H1 (cell line): Measurements from ENCODE around the gene PARP1. TPM values are rescaled to one million over a fixed set of nuclear protein-coding genes. Genes with fewer than 3 reads are reported as not detected.

ENCODE experiments used
- CTCF ChIA-PET: fragments of 300-600 bp; sonication (Branson Sonifier 250); formaldehyde crosslinking; loops from one replicate; lab custom pipeline; 2021; ENCODE audit not compliant: partially characterized antibody; lab: Charles Lee
- POLR2A ChIA-PET: fragments of 300-600 bp; sonication (Branson Sonifier 250); formaldehyde crosslinking; loops from one replicate; lab custom pipeline; 2021; ENCODE audit warnings: inconsistent platforms; ENCODE audit not compliant: partially characterized antibody; lab: Charles Lee
- DNase-seq, 2 experiments: peaks; one replicate each; pipeline versions ENCODE4 v3.0.0 to v3.0.0-alpha.2; 2010 to 2022; ENCODE audit warnings: low spot score in 2 of 2, low read depth in 1 of 2, mixed read lengths in 1 of 2
- FAIRE-seq: peaks from 2 replicates; lab custom pipeline; 2011; peaks lifted over from hg19 to GRCh38; lab: Jason Lieb, UNC
- H2AFZ ChIP-seq: 2 replicates; pipeline ENCODE4 v1.8.1; 2012; ENCODE audit warnings: low read length, inconsistent platforms
- H2AK5ac ChIP-seq: 2 replicates; pipeline ENCODE4 v1.6.1; 2013; ENCODE audit warnings: low read depth, low read length
- H2BK120ac ChIP-seq: replicated peaks from 2 replicates; pipeline ENCODE3; 2013; ENCODE audit warnings: low read depth, low read length, inconsistent platforms
- H2BK12ac ChIP-seq: 2 replicates; pipeline ENCODE4 v1.6.1; 2013; ENCODE audit warnings: low read depth, low read length
- H2BK15ac ChIP-seq: 2 replicates; pipeline ENCODE4 v1.6.1; 2013; ENCODE audit warnings: low read length
- H2BK20ac ChIP-seq: 2 replicates; pipeline ENCODE4 v1.6.1; 2013; ENCODE audit warnings: low read length
- H2BK5ac ChIP-seq: 2 replicates; pipeline ENCODE4 v1.6.1; 2013; ENCODE audit warnings: low read depth, low read length
- H3K14ac ChIP-seq: 2 replicates; pipeline ENCODE4 v1.6.1; 2013; ENCODE audit warnings: inconsistent platforms; ENCODE audit not compliant: insufficient read length
- H3K18ac ChIP-seq: 2 replicates; pipeline ENCODE4 v1.6.1; 2013; ENCODE audit warnings: low read length; ENCODE audit errors: extremely low read depth
- H3K23ac ChIP-seq: 2 replicates; pipeline ENCODE4 v1.6.1; 2013; ENCODE audit warnings: inconsistent platforms; ENCODE audit not compliant: insufficient read length
- H3K23me2 ChIP-seq: 2 replicates; pipeline ENCODE4 v1.6.1; 2013; ENCODE audit warnings: low read depth, low read length
- H3K27ac ChIP-seq: 2 replicates; pipeline ENCODE4 v1.6.1; 2011; ENCODE audit warnings: low read depth, low read length, inconsistent platforms
- H3K27me3 ChIP-seq, 4 experiments: replicated peaks in 1 of 4; 1 replicate in 1 of 4; 2 replicates in 3 of 4; pipeline versions ENCODE4 v1.6.1 to v1.8.1; 2011 to 2013; ENCODE audit warnings: low read length in 3 of 4, mild to moderate bottlenecking in 3 of 4, inconsistent platforms in 2 of 4, mixed read lengths in 2 of 4, moderate library complexity in 1 of 4; ENCODE audit not compliant: control insufficient read depth in 3 of 4, insufficient read depth in 3 of 4; ENCODE audit errors: extremely low read depth in 1 of 4
- H3K36me3 ChIP-seq, 4 experiments: 2 replicates each; pipeline versions ENCODE4 v1.6.1 to v1.8.1; 2011 to 2013; ENCODE audit warnings: mild to moderate bottlenecking in 4 of 4, low read length in 3 of 4, moderate library complexity in 2 of 4, control low read depth in 1 of 4, inconsistent platforms in 1 of 4; ENCODE audit not compliant: insufficient read depth in 4 of 4, control insufficient read depth in 2 of 4
- H3K4ac ChIP-seq: replicated peaks from 2 replicates; pipeline ENCODE3; 2013; ENCODE audit warnings: low read length, low read depth, mixed read lengths, inconsistent platforms; ENCODE audit not compliant: insufficient read length
- H3K4me1 ChIP-seq, 4 experiments: replicated peaks in 1 of 4; 1 replicate in 1 of 4; 2 replicates in 3 of 4; pipeline versions ENCODE4 v1.6.1 to v1.8.1; 2011 to 2013; ENCODE audit warnings: low read length in 3 of 4, inconsistent platforms in 2 of 4, mixed read lengths in 1 of 4; ENCODE audit not compliant: insufficient read depth in 4 of 4, control insufficient read depth in 3 of 4
- H3K4me2 ChIP-seq, 2 experiments: 2 replicates each; pipeline versions ENCODE4 v1.6.1 to v1.8.1; 2011 to 2013; ENCODE audit warnings: low read depth in 2 of 2, low read length in 2 of 2, control low read depth in 1 of 2, inconsistent platforms in 1 of 2, mild to moderate bottlenecking in 1 of 2; ENCODE audit not compliant: insufficient read depth in 1 of 2
- H3K4me3 ChIP-seq, 4 experiments: fragments of 200-600, 300-600 bp in 1 of 4; sonication (generic), shearing (Covaris generic), sonication (Bioruptor Twin) in 1 of 4; 2 replicates each; pipeline versions ENCODE4 v1.5.1 to v1.8.1; 2011 to 2016; ENCODE audit warnings: low read length in 4 of 4, low read depth in 3 of 4, control low read depth in 2 of 4, inconsistent platforms in 2 of 4, mild to moderate bottlenecking in 2 of 4, mixed read lengths in 1 of 4, moderate library complexity in 1 of 4; ENCODE audit not compliant: insufficient read depth in 2 of 4; ENCODE audit errors: extremely low read depth in 1 of 4
- H3K56ac ChIP-seq: replicated peaks from 2 replicates; pipeline ENCODE3; 2013; ENCODE audit warnings: low read depth, mild to moderate bottlenecking, mixed read lengths, low read length, inconsistent platforms; ENCODE audit not compliant: insufficient read length
- H3K79me1 ChIP-seq: 2 replicates; pipeline ENCODE4 v1.6.1; 2013; ENCODE audit warnings: low read depth, low read length, control low read depth
- H3K79me2 ChIP-seq, 2 experiments: 2 replicates each; pipeline versions ENCODE4 v1.6.1 to v1.8.1; 2012 to 2013; ENCODE audit warnings: low read length in 2 of 2, mild to moderate bottlenecking in 2 of 2, inconsistent platforms in 1 of 2; ENCODE audit not compliant: insufficient read depth in 2 of 2, control insufficient read depth in 1 of 2
- H3K9ac ChIP-seq, 4 experiments: replicated peaks in 1 of 4; 1 replicate in 1 of 4; 2 replicates in 3 of 4; pipeline versions ENCODE4 v1.6.1 to v1.8.1; 2011 to 2013; ENCODE audit warnings: low read depth in 3 of 4, low read length in 3 of 4, control low read depth in 2 of 4, mild to moderate bottlenecking in 2 of 4, moderate library complexity in 2 of 4, inconsistent platforms in 1 of 4; ENCODE audit errors: extremely low read depth in 1 of 4
- H3K9me3 ChIP-seq, 2 experiments: 2 replicates each; pipeline versions ENCODE4 v1.6.1 to v1.8.1; 2012 to 2013; ENCODE audit warnings: mild to moderate bottlenecking in 2 of 2, moderate library complexity in 2 of 2, control low read depth in 1 of 2, inconsistent platforms in 1 of 2, low read depth in 1 of 2, low read length in 1 of 2, mixed read lengths in 1 of 2; ENCODE audit not compliant: insufficient read depth in 2 of 2
- H4K20me1 ChIP-seq, 2 experiments: replicated peaks in 1 of 2; 2 replicates each; pipeline versions ENCODE3 to v1.8.1; 2011 to 2013; ENCODE audit warnings: inconsistent platforms in 2 of 2, low read length in 2 of 2, mild to moderate bottlenecking in 1 of 2; ENCODE audit not compliant: insufficient read depth in 2 of 2, control insufficient read depth in 1 of 2
- H4K5ac ChIP-seq: 2 replicates; pipeline ENCODE4 v1.6.1; 2013; ENCODE audit warnings: low read length, low read depth, mixed read lengths, inconsistent platforms; ENCODE audit not compliant: insufficient read length
- H4K8ac ChIP-seq: 2 replicates; pipeline ENCODE4 v1.8.0; 2013; ENCODE audit warnings: mild to moderate bottlenecking, moderate library complexity, low read length, inconsistent platforms; ENCODE audit not compliant: insufficient read depth; ENCODE audit errors: extremely low read depth
- H4K91ac ChIP-seq: replicated peaks from 2 replicates; pipeline ENCODE3; 2013; ENCODE audit warnings: low read length, mixed read lengths, inconsistent platforms; ENCODE audit not compliant: insufficient read length
- PHF8 ChIP-seq: fragments of 200-600 bp; sonication (generic); conservative IDR thresholded peaks from 2 replicates; pipeline ENCODE4 v1.7.1; 2012; ENCODE audit warnings: low read depth, mild to moderate bottlenecking, inconsistent platforms, low read length, moderate library complexity
- RAD21 ChIP-seq, 2 experiments: IDR thresholded peaks in 1 of 2; conservative IDR thresholded peaks in 1 of 2; 2 replicates each; pipeline ENCODE4 v1.6.1; 2011; ENCODE audit warnings: low read depth in 2 of 2, low read length in 2 of 2, improper control_type of control experiment in 1 of 2, inconsistent platforms in 1 of 2, mild to moderate bottlenecking in 1 of 2, moderate library complexity in 1 of 2
- RFX5 ChIP-seq: IDR thresholded peaks from 2 replicates; pipeline ENCODE4 v1.6.1; 2011; ENCODE audit warnings: low read depth, low read length, improper control_type of control experiment, borderline replicate concordance
- WGBS, 2 experiments: shearing (Covaris generic) in 1 of 2; methylation state at CpG; one replicate each; pipeline versions ENCODE4 v1.1.6 to v1.1.7; 2013 to 2015; ENCODE audit warnings: low lambda C conversion rate in 2 of 2, mixed read lengths in 2 of 2, inconsistent platforms in 1 of 2, low coverage in 1 of 2, missing lambda C conversion rate in 1 of 2; ENCODE audit not compliant: insufficient replicate concordance in 2 of 2, insufficient coverage in 1 of 2, insufficient read length in 1 of 2; ENCODE audit errors: extremely low coverage in 1 of 2, missing lambda C conversion rate in 1 of 2; 5-methylcytosine and 5-hydroxymethylcytosine counted together
- polyA plus RNA-seq, 7 experiments: library from polyadenylated mRNA; depleted of rRNA in 3 of 7; stranded (reverse) in 5 of 7; unstranded in 2 of 7; fragments of >200 nt in 5 of 7; fragments of 200-250 nt in 2 of 7; gene quantifications; 1 replicate in 5 of 7; 2 replicates in 1 of 7; 4 replicates in 1 of 7; pipeline versions ENCODE4 v1.2.1 to v1.2.3, GENCODE V29; 2011 to 2013; ENCODE audit warnings: missing spikeins in 2 of 7, mixed read lengths in 2 of 7
- total RNA-seq: library from RNA; stranded (reverse); fragmentation: NEBNext Ultra II Directional; extraction: Animal tissue kit (Norgen Biotek cat#: 25700); gene quantifications from 2 replicates; pipeline ENCODE4 v1.2.1, GENCODE V29; 2021

Gene PARP1
- total and polyA plus RNA-seq, 2 of the 8 experiments (the other 6 are each of a cell fraction or from before 2014, with no cell fraction given) = 416 to 441 TPM

- no peak overlapping the region for H4K8ac ChIP-seq
- no peak overlapping the region for H3K14ac ChIP-seq
- peaks cover 0 to 5% (median 0%) of the 10 kb centered on the region in 4 experiments; a peak in 1 of 7 replicates for H3K27me3 ChIP-seq
- DNase-seq (no peak), FAIRE-seq (no peak)
- H3K23ac ChIP-seq = no peak overlapping the region
- no peak overlapping the region for H4K91ac ChIP-seq
- WGBS, 2 experiments = 76% methylated on average over 13 of the region's 13 CpGs; no CpG with 5 or more reads in 1 of the 2 experiments
- no peak overlapping the region for H3K27ac ChIP-seq
- H3K4me2 ChIP-seq = no peak overlapping the region
- CTCF ChIA-PET = interaction anchor here (0.8 to 1.5 kb wide), 6 partner anchors 10 to 175 kb away, joined by 3 to 5 read pairs (median 3); no protein-coding TSS in a partner anchor
- H3K79me2 ChIP-seq = no peaks in the 10 kb centered on the region
- no peaks in the 10 kb centered on the region for H3K9me3 ChIP-seq
- no peak overlapping the region for H3K18ac ChIP-seq
- no peak overlapping the region for H2BK5ac ChIP-seq
- no peak overlapping the region for H4K5ac ChIP-seq
- H2BK15ac ChIP-seq = no peak overlapping the region
- H3K56ac ChIP-seq = no peak overlapping the region
- H2BK120ac ChIP-seq = no peak overlapping the region
- no peaks in the 10 kb centered on the region for H4K20me1 ChIP-seq
- peaks cover 0 to 9% (median 4%) of the 10 kb centered on the region in 4 experiments; a peak in 3 of 7 replicates for H3K4me1 ChIP-seq
- H3K23me2 ChIP-seq = no peaks in the 10 kb centered on the region
- no peak overlapping the region for H2AK5ac ChIP-seq
- H2BK20ac ChIP-seq = no peak overlapping the region
- no peaks in the 10 kb centered on the region for H3K36me3 ChIP-seq
- H2BK12ac ChIP-seq = no peak overlapping the region
- no peaks in the 10 kb centered on the region for H3K79me1 ChIP-seq
- no peak overlapping the region for H3K4ac ChIP-seq
- POLR2A ChIA-PET = no interaction called here
- peak in 1 of 2 experiments; percentile 10; a peak in 1 of 4 replicates for TF ChIP-seq RAD21 (IDR thresholded peaks at IDR 0.05 in 1 of 2, conservative IDR thresholded peaks at IDR 0.05 in 1 of 2; ENCODE audit: low read depth in 2 of 2, low read length in 2 of 2)
- TF ChIP-seq PHF8 = no peak
- peak; percentile 63; the same call in 1 of the 2 replicates for TF ChIP-seq RFX5
- no peak overlapping the region for H3K4me3 ChIP-seq
- no peak overlapping the region for H3K9ac ChIP-seq
- H2AFZ ChIP-seq = 0 out of 2 replicates have a peak overlapping the region, but pooled peaks have one; percentile 28
Measured at GRCh38 chr1:226432586-226433340, 24.9 kb upstream of the PARP1 start.
